K562 (cell line): ENCODE measurements around the gene TRIM38. TPM values are rescaled to one million over a fixed set of nuclear protein-coding genes. Genes with fewer than 3 reads are reported as not detected.

Source experiments
- ATAC-seq: fragments of 200-7000 bp; cut with Tn5 transposase; 3 replicates; pipeline ENCODE4 v1.9.1; 2020; ENCODE audit warnings: moderate library complexity
- BruUV-seq: library from RNA; stranded (reverse); fragments of 400-500 nt; replicated peaks from 2 replicates; lab custom pipeline; 2021; lab: Mats Ljungman, UMichigan
- CTCF ChIA-PET: fragments of 300-600 bp; formaldehyde crosslinking; extraction: SDS; loops from one replicate; lab custom pipeline; 2021; ENCODE audit warnings: low intra/inter-chr PET ratio; lab: Yijun Ruan, JAX
- POLR2A ChIA-PET: fragments of 300-600, 350-650 bp; sonication (Branson Sonifier 250); formaldehyde crosslinking; extraction: SDS; loops from one replicate; lab custom pipeline; 2021; ENCODE audit warnings: antibody characterized with exemption, inconsistent platforms; lab: Yijun Ruan, JAX
- DNase-seq, 4 experiments: peaks; one replicate each; pipeline versions ENCODE4 v3.0.0 to v3.0.0-alpha.2; 2011 to 2018; ENCODE audit warnings: low spot score in 3 of 4, mixed read lengths in 3 of 4; ENCODE audit errors: extremely low read depth in 1 of 4
- FAIRE-seq: peaks from 2 replicates; lab custom pipeline; 2011; peaks lifted over from hg19 to GRCh38; lab: Jason Lieb, UNC
- H2AFZ ChIP-seq: 2 replicates; pipeline ENCODE4 v1.6.0; 2011; ENCODE audit warnings: low read depth, low read length, control low read depth, inconsistent platforms
- H3K27ac ChIP-seq: fragments of 200-600 bp; 3 replicates; pipeline ENCODE4 v1.8.0; 2011; ENCODE audit warnings: low read depth, mild to moderate bottlenecking, control low read depth, inconsistent platforms, low read length, moderate library complexity, mixed read lengths; ENCODE audit errors: extremely low read depth
- H3K27me3 ChIP-seq, 2 experiments: fragments of 300-600 bp in 1 of 2; 2 replicates in 1 of 2; 3 replicates in 1 of 2; pipeline versions ENCODE4 v1.6.0 to v1.8.0; 2011; ENCODE audit warnings: inconsistent platforms in 2 of 2, low read length in 2 of 2, mild to moderate bottlenecking in 1 of 2, mixed read lengths in 1 of 2, moderate library complexity in 1 of 2; ENCODE audit not compliant: control insufficient read depth in 2 of 2, insufficient read depth in 2 of 2
- H3K36me3 ChIP-seq: fragments of 300-600 bp; 3 replicates; pipeline ENCODE4 v1.8.0; 2011; ENCODE audit warnings: mild to moderate bottlenecking, low read length, inconsistent platforms; ENCODE audit not compliant: control insufficient read depth, insufficient read depth
- H3K4me1 ChIP-seq, 2 experiments: fragments of 200-600 bp in 1 of 2; replicated peaks in 1 of 2; 2 replicates in 1 of 2; 3 replicates in 1 of 2; pipeline versions ENCODE4 v1.5.1 to v1.8.0; 2011; ENCODE audit warnings: inconsistent platforms in 2 of 2, low read length in 2 of 2, mild to moderate bottlenecking in 1 of 2, mixed read lengths in 1 of 2, moderate library complexity in 1 of 2; ENCODE audit not compliant: control insufficient read depth in 2 of 2, insufficient read depth in 2 of 2
- H3K4me2 ChIP-seq: 2 replicates; pipeline ENCODE4 v1.6.1; 2011; ENCODE audit warnings: low read length, control low read depth, inconsistent platforms, mixed read lengths; ENCODE audit not compliant: insufficient read depth
- H3K4me3 ChIP-seq: fragments of 200-600 bp; sonication (generic), shearing (Covaris generic); 2 replicates; pipeline ENCODE4 v1.5.1; 2016; ENCODE audit warnings: control low read depth, inconsistent platforms
- H3K79me2 ChIP-seq: fragments of 200-600 bp; 3 replicates; pipeline ENCODE4 v1.8.0; 2011; ENCODE audit warnings: low read length, inconsistent platforms; ENCODE audit not compliant: control insufficient read depth, insufficient read depth
- H3K9ac ChIP-seq, 2 experiments: 2 replicates each; pipeline versions ENCODE4 v1.6.0 to v1.6.1; 2011; ENCODE audit warnings: low read depth in 2 of 2, low read length in 2 of 2, control low read depth in 1 of 2, inconsistent platforms in 1 of 2, mild to moderate bottlenecking in 1 of 2, mixed read lengths in 1 of 2; ENCODE audit not compliant: insufficient read depth in 1 of 2
- H3K9me1 ChIP-seq: one replicate; pipeline ENCODE4 v1.6.0; 2011; ENCODE audit warnings: inconsistent platforms, mild to moderate bottlenecking, low read length, moderate library complexity; ENCODE audit not compliant: control insufficient read depth, insufficient read depth
- H3K9me3 ChIP-seq: replicated peaks from 2 replicates; pipeline ENCODE4 v1.5.1; 2011; ENCODE audit warnings: low read depth, low read length, inconsistent platforms; ENCODE audit not compliant: control insufficient read depth, insufficient read depth
- H4K20me1 ChIP-seq: replicated peaks from 2 replicates; pipeline ENCODE4 v1.6.1; 2011; ENCODE audit warnings: low read length, inconsistent platforms, mixed read lengths; ENCODE audit not compliant: control insufficient read depth, insufficient read depth
- SOX6 ChIP-seq: fragments of 450-650 bp; IDR thresholded peaks from 2 replicates; pipeline ENCODE4 v1.6.1; 2014; ENCODE audit warnings: mild to moderate bottlenecking
- ZBTB11 ChIP-seq, 3 experiments: fragments of 200-800 bp in 1 of 3; fragments of 250-450 bp in 1 of 3; fragments of 450-650 bp in 1 of 3; sonication (Bioruptor Pico) in 1 of 3; sonication (Bioruptor generic) in 1 of 3; formaldehyde crosslinking in 1 of 3; IDR thresholded peaks; 2 replicates each; pipeline versions ENCODE4 v1.6.1 to v1.8.0; 2016 to 2022; ENCODE audit warnings: mild to moderate bottlenecking in 2 of 3, missing genetic modification characterization in 2 of 3, missing compliant biosample characterization in 1 of 3, moderate library complexity in 1 of 3
- ZSCAN32 ChIP-seq: fragments of 450-650 bp; formaldehyde crosslinking; IDR thresholded peaks from 2 replicates; pipeline ENCODE4 v1.4.0; 2020; ENCODE audit warnings: mild to moderate bottlenecking, moderate library complexity
- WGBS: fragments of 100-300 bp; shearing (Covaris generic); methylation state at CpG from one replicate; pipeline ENCODE4 v1.1.6; 2016; ENCODE audit warnings: low coverage, mixed read lengths; ENCODE audit not compliant: insufficient coverage; ENCODE audit errors: missing lambda C conversion rate; 5-methylcytosine and 5-hydroxymethylcytosine counted together
- in situ Hi-C: fragments of 300-500 bp; cut with MboI; formaldehyde crosslinking; loops from 4 replicates; pipeline ENCODE4 v1.15.0; 2018; ENCODE audit warnings: inconsistent platforms, mixed read lengths
- intact Hi-C: fragments of 100-400 bp; cut with micrococcal nuclease; formaldehyde crosslinking; loops from 2 replicates; pipeline ENCODE4 v1.14.2; 2022
- polyA plus RNA-seq, 8 experiments: library from polyadenylated mRNA; depleted of rRNA in 4 of 8; stranded (reverse) in 5 of 8; unstranded in 3 of 8; fragments of >200 nt; fragmentation: Nextera tagmentation in 2 of 8; fragmentation: Illumina TruSeq in 1 of 8; extraction: Ambion mirVana in 2 of 8; extraction: Trizol in 1 of 8; gene quantifications; 2 replicates each; pipeline versions ENCODE4 v1.2.1 to v1.2.3, GENCODE V29; 2011 to 2014; ENCODE audit warnings: inconsistent platforms in 1 of 8, missing spikeins in 1 of 8
- total RNA-seq, 7 experiments: library from RNA; depleted of rRNA in 6 of 7; stranded (reverse); fragments of >200 nt in 6 of 7; fragmentation: Illumina TruSeq in 2 of 7; extraction: Trizol in 2 of 7; gene quantifications; 2 replicates each; pipeline versions ENCODE4 v1.2.1 to v1.2.3, GENCODE V29; 2011 to 2021; ENCODE audit warnings: low replicate concordance in 1 of 7
- TF ChIP-seq, protein P1 (sequence below): fragments of 450-650 bp; IDR thresholded peaks from 2 replicates; pipeline ENCODE4 v1.6.1; 2017; ENCODE audit warnings: antibody characterized with exemption, mild to moderate bottlenecking

TRIM38 gene
- total and polyA plus RNA-seq, 9 of the 15 experiments (the other 6 are each of a cell fraction or from before 2014, with no cell fraction given): 1.7 to 6.7 (median 6.3) TPM

DNA sequence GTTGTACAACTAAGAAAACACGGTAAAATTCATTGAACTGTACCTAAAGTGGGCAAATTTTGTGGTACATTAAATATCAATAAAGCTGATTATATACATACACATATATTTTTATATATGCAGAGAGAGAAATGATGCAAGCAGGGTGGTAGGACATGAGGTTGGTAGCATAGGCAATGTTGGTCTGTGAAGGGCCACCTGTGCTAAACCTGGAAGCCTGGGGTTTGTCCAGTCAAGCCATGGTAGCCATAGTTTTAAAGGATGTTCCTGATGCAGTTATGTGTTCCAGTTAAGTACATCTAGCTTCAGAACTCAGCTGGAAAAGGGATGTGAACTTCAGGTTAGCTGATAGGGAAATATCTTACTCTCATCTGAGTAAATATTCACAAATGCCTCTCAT lies 60.1 kb downstream of the TRIM38 start:
- ATAC-seq (no peak), FAIRE-seq (no peak), DNase-seq (peak in 1 of 4 experiments; percentile 29)
- Histone ChIP-seq H3K27ac (peak overlapping the region; percentile 96), H3K9ac (peak overlapping the region in 1 of 2 experiments; percentile 91; a peak in 2 of 4 replicates), H2AFZ (peak overlapping the region; percentile 1; the same call in 1 of the 2 replicates), H3K9me1 (no peaks in the 10 kb centered on the region), H3K9me3 (peaks cover 7% of the 10 kb centered on the region), H3K36me3 (no peaks in the 10 kb centered on the region; the same call in 2 of the 3 replicates), H3K4me3 (peak overlapping the region; percentile 49), H3K4me2 (peak overlapping the region; percentile 96), H3K27me3 (no peaks in the 10 kb centered on the region), H4K20me1 (0 out of 2 replicates have a peak, but pooled peaks cover 6% of the 10 kb centered on the region), H3K4me1 (peaks cover 17 to 35% of the 10 kb centered on the region in 2 experiments), H3K79me2 (peaks cover 52% of the 10 kb centered on the region)
- ChIA-PET POLR2A (interaction anchor here (0.7 to 12.4 kb wide), 29 partner anchors 7 to 1870 kb away, joined by 3 to 215 read pairs (median 4); partner anchors contain the start of genes HFE and TRIM38), CTCF (no interaction called here)
- no peak for TF ChIP-seq ZSCAN32 (CRISPR knock-in tag)
- TF ChIP-seq, protein P1, sequence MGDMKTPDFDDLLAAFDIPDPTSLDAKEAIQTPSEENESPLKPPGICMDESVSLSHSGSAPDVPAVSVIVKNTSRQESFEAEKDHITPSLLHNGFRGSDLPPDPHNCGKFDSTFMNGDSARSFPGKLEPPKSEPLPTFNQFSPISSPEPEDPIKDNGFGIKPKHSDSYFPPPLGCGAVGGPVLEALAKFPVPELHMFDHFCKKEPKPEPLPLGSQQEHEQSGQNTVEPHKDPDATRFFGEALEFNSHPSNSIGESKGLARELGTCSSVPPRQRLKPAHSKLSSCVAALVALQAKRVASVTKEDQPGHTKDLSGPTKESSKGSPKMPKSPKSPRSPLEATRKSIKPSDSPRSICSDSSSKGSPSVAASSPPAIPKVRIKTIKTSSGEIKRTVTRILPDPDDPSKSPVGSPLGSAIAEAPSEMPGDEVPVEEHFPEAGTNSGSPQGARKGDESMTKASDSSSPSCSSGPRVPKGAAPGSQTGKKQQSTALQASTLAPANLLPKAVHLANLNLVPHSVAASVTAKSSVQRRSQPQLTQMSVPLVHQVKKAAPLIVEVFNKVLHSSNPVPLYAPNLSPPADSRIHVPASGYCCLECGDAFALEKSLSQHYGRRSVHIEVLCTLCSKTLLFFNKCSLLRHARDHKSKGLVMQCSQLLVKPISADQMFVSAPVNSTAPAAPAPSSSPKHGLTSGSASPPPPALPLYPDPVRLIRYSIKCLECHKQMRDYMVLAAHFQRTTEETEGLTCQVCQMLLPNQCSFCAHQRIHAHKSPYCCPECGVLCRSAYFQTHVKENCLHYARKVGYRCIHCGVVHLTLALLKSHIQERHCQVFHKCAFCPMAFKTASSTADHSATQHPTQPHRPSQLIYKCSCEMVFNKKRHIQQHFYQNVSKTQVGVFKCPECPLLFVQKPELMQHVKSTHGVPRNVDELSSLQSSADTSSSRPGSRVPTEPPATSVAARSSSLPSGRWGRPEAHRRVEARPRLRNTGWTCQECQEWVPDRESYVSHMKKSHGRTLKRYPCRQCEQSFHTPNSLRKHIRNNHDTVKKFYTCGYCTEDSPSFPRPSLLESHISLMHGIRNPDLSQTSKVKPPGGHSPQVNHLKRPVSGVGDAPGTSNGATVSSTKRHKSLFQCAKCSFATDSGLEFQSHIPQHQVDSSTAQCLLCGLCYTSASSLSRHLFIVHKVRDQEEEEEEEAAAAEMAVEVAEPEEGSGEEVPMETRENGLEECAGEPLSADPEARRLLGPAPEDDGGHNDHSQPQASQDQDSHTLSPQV: peak; percentile 51; the same call in 1 of the 2 replicates
- 0 out of 2 replicates have a peak, but pooled peaks have one; percentile 23 for TF ChIP-seq SOX6
- 0 out of 6 replicates have a peak, but pooled peaks of 1 of the 3 experiments have one; percentile 16 for TF ChIP-seq ZBTB11 (CRISPR knock-in tag; IDR thresholded peaks at IDR 0.05)
- in situ Hi-C loops: loop anchor here (5.0 kb wide), 1 partner anchor 80 kb away; a partner anchor contains a TSS
- 14% methylated on average over 1 of the region's 1 CpG for WGBS
- no TSS peak for BruUV-seq
- intact Hi-C loops: loop anchor here (10.0 kb wide), 1 partner anchor 1248 kb away; the partner anchor contains the start of gene GMNN
